Testis (tissue), 2 donors: ENCODE data around the gene PMEPA1.

Experiments used
- CTCF ChIP-seq, 3 experiments: fragments of 450-650 bp in 2 of 3; fragments of 200-600 bp in 1 of 3; sonication (generic) in 1 of 3; IDR thresholded peaks; one replicate each; pipeline ENCODE4 v1.5.1; 2016 to 2019; ENCODE audit warnings: antibody characterized with exemption in 3 of 3, mild to moderate bottlenecking in 2 of 3, moderate library complexity in 1 of 3
- POLR2A ChIP-seq: fragments of 450-650 bp; IDR thresholded peaks from one replicate; pipeline ENCODE4 v1.6.1; 2017; ENCODE audit warnings: antibody characterized with exemption, mild to moderate bottlenecking, moderate library complexity

DNA sequence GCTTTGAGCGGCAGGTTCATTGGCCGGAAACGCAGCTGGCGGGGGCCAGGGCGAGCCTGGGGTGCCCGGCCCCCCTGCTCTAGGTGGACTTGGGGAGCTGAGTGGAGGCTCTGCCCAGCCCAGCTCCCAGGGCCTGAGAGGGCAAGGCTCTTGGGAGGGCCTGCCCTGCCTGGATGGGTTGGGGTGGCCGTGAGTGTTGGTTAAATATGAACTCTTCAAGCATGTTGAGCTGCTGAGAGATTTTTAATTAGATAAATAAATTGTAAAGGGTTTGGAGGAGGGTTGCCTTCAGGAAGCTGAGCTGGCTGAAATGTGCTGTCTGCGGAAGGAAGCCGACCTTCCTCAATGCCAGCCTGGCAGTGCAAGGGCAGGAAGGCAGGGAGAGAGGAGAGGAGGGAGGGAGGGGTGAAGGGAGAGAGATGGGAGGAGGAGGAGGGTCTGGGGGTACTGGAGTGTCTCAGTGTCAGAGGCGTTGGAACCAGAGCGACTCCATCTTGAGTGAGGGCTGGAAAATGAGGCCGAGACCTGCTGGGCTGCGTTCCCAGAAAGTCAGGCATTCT lies 39.4 kb upstream of the PMEPA1 start:
- no peak for TF ChIP-seq CTCF (IDR thresholded peaks at IDR 0.05)
- no peak for TF ChIP-seq POLR2A
